OCI-LY1 (cell line): Measurements from ENCODE around the gene BLOC1S6.

ENCODE experiments used
- H2AFZ ChIP-seq: fragments of 200-600 bp; sonication (generic), shearing (Covaris generic); 2 replicates; pipeline ENCODE4 v1.6.0; 2014; ENCODE audit warnings: antibody characterized with exemption, mild to moderate bottlenecking, low read length
- H3F3A ChIP-seq: fragments of 200-600 bp; sonication (generic), shearing (Covaris generic); 2 replicates; pipeline ENCODE4 v1.6.0; 2014; ENCODE audit warnings: mild to moderate bottlenecking, antibody characterized with exemption, low read length, moderate library complexity; ENCODE audit not compliant: insufficient read depth
- H3K27ac ChIP-seq: fragments of 200-600 bp; sonication (generic); 2 replicates; pipeline ENCODE4 v1.5.1; 2014; ENCODE audit warnings: low read length, mixed run types, mild to moderate bottlenecking, low read depth; ENCODE audit not compliant: poor library complexity, severe bottlenecking
- H3K27me3 ChIP-seq: fragments of 200-600 bp; sonication (generic); 2 replicates; pipeline ENCODE4 v1.6.0; 2014; ENCODE audit warnings: antibody characterized with exemption, mild to moderate bottlenecking, low read length, moderate library complexity; ENCODE audit not compliant: insufficient read depth
- H3K36me3 ChIP-seq: fragments of 200-600 bp; sonication (generic); 2 replicates; pipeline ENCODE4 v1.6.1; 2014; ENCODE audit warnings: mild to moderate bottlenecking, antibody characterized with exemption, low read length, moderate library complexity, mixed read lengths; ENCODE audit not compliant: insufficient read depth
- H3K4me1 ChIP-seq: fragments of 200-600 bp; sonication (generic); 2 replicates; pipeline ENCODE4 v1.5.1; 2014; ENCODE audit warnings: mild to moderate bottlenecking, low read length, moderate library complexity; ENCODE audit not compliant: insufficient read depth, severe bottlenecking
- H3K4me2 ChIP-seq: fragments of 200-600 bp; sonication (generic), shearing (Covaris generic); 2 replicates; pipeline ENCODE4 v1.6.1; 2014; ENCODE audit warnings: low read length
- H3K4me3 ChIP-seq: fragments of 200-600 bp; sonication (generic); 2 replicates; pipeline ENCODE4 v1.5.1; 2014; ENCODE audit warnings: low read length, low read depth, mild to moderate bottlenecking, mixed read lengths; ENCODE audit not compliant: poor library complexity, severe bottlenecking
- H3K79me2 ChIP-seq: fragments of 200-600 bp; shearing (Covaris generic); 2 replicates; pipeline ENCODE4 v1.6.1; 2016; ENCODE audit warnings: mixed run types, low read length, mixed read lengths; ENCODE audit not compliant: insufficient read depth
- H3K9ac ChIP-seq: fragments of 200-600 bp; sonication (generic), shearing (Covaris generic); 2 replicates; pipeline ENCODE4 v1.6.1; 2014; ENCODE audit warnings: mild to moderate bottlenecking, low read length, mixed read lengths
- H3K9me2 ChIP-seq: fragments of 200-600 bp; sonication (generic), shearing (Covaris generic); 2 replicates; pipeline ENCODE4 v1.6.1; 2014; ENCODE audit warnings: low read depth, mild to moderate bottlenecking, low read length, mixed read lengths
- H3K9me3 ChIP-seq: fragments of 200-600 bp; shearing (Covaris generic); 2 replicates; pipeline ENCODE4 v1.6.1; 2014; ENCODE audit warnings: low read length, mixed read lengths
- H4K20me1 ChIP-seq: fragments of 200-600 bp; sonication (generic), shearing (Covaris generic); 2 replicates; pipeline ENCODE4 v1.6.0; 2016; ENCODE audit warnings: mild to moderate bottlenecking, low read length; ENCODE audit not compliant: insufficient read depth
- EZH2 ChIP-seq: fragments of 200-600 bp; sonication (generic), shearing (Covaris generic); IDR thresholded peaks from 2 replicates; pipeline ENCODE4 v1.8.0; 2017; ENCODE audit warnings: borderline replicate concordance, mixed run types, mild to moderate bottlenecking, antibody characterized with exemption, low read length, moderate library complexity, mixed read lengths
- TF ChIP-seq, protein P1 (sequence below): fragments of 200-600 bp; sonication (generic), shearing (Covaris generic); IDR thresholded peaks from 2 replicates; pipeline ENCODE4 v1.5.1; 2017; ENCODE audit warnings: mild to moderate bottlenecking, antibody characterized with exemption, low read length, moderate library complexity, mixed read lengths

BLOC1S6 gene

DNA sequence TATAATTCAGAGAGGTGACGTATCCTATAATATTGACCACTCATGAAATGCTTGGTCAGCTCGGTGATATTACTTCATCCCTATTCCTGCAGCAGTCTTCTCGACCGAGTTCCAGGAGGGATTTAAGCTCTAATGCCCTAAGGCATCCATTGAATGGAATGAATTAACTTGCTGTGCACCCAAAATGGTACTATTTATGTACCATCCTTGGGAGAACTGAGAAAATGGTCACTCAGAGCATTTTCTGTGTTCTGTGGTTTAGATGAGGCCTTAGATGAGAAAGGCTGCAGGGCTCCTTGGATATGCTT, 638 bp downstream of the BLOC1S6 start:
- peak overlapping the region; percentile 90 for H3K4me2 ChIP-seq
- no peaks in the 10 kb centered on the region for H3K27me3 ChIP-seq
- no peaks in the 10 kb centered on the region for H3K9me3 ChIP-seq
- TF ChIP-seq EZH2: no peak
- peaks cover 34% of the 10 kb centered on the region for H3K79me2 ChIP-seq
- peaks cover 44% of the 10 kb centered on the region for H3K4me1 ChIP-seq
- H4K20me1 ChIP-seq: no peaks in the 10 kb centered on the region
- peak overlapping the region; percentile 76 for H3K9ac ChIP-seq
- H3K36me3 ChIP-seq: peaks cover 12% of the 10 kb centered on the region
- H2AFZ ChIP-seq: no peak overlapping the region
- H3K9me2 ChIP-seq: no peaks in the 10 kb centered on the region
- H3K4me3 ChIP-seq: peak overlapping the region; percentile 71
- peak overlapping the region; percentile 71 for H3K27ac ChIP-seq
- no peaks in the 10 kb centered on the region for H3F3A ChIP-seq

DNA sequence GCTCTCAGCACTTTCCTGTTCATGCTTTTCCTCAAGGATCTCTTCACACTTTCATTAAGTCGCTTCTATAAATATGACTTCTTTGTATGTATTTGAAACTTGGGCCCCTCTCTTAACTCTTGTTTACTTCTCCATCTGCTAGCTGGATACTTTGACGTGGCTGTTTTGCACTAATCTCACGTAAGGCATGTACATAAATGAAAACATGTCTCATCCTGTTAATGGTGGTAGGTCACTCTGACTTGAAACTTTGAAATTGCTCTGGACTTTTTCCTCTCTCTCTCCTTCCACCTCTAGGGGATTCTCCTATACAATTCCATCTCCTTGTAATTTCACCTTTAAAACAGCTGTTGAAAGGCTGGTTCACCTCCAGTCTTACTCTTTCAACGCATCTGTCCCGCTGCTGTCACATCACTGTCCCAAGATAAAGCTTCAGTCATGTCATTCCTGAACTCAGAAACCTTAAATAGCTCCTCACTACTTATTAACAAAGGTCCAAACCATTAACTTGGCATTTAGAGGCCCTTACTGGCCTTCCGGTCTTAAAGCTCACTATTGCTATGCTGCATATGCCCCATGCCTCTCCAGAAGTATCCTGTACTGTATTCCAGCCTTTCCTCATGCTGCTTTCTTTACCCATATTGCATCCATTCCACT, 1.2 kb downstream of the BLOC1S6 start:
- peak overlapping the region; percentile 90 for H3K4me2 ChIP-seq
- H3K4me3 ChIP-seq: peak overlapping the region; percentile 71
- no peaks in the 10 kb centered on the region for H3F3A ChIP-seq
- no peaks in the 10 kb centered on the region for H3K27me3 ChIP-seq
- H3K9me3 ChIP-seq: no peaks in the 10 kb centered on the region
- H3K4me1 ChIP-seq: peaks cover 44% of the 10 kb centered on the region
- H3K79me2 ChIP-seq: peaks cover 34% of the 10 kb centered on the region
- no peak overlapping the region for H2AFZ ChIP-seq
- H3K36me3 ChIP-seq: peaks cover 17% of the 10 kb centered on the region
- no peaks in the 10 kb centered on the region for H3K9me2 ChIP-seq
- H3K27ac ChIP-seq: peak overlapping the region; percentile 71
- TF ChIP-seq EZH2: no peak
- TF ChIP-seq, protein P1, sequence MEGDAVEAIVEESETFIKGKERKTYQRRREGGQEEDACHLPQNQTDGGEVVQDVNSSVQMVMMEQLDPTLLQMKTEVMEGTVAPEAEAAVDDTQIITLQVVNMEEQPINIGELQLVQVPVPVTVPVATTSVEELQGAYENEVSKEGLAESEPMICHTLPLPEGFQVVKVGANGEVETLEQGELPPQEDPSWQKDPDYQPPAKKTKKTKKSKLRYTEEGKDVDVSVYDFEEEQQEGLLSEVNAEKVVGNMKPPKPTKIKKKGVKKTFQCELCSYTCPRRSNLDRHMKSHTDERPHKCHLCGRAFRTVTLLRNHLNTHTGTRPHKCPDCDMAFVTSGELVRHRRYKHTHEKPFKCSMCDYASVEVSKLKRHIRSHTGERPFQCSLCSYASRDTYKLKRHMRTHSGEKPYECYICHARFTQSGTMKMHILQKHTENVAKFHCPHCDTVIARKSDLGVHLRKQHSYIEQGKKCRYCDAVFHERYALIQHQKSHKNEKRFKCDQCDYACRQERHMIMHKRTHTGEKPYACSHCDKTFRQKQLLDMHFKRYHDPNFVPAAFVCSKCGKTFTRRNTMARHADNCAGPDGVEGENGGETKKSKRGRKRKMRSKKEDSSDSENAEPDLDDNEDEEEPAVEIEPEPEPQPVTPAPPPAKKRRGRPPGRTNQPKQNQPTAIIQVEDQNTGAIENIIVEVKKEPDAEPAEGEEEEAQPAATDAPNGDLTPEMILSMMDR: no peak
- peak overlapping the region; percentile 76 for H3K9ac ChIP-seq
- H4K20me1 ChIP-seq: no peaks in the 10 kb centered on the region

DNA sequence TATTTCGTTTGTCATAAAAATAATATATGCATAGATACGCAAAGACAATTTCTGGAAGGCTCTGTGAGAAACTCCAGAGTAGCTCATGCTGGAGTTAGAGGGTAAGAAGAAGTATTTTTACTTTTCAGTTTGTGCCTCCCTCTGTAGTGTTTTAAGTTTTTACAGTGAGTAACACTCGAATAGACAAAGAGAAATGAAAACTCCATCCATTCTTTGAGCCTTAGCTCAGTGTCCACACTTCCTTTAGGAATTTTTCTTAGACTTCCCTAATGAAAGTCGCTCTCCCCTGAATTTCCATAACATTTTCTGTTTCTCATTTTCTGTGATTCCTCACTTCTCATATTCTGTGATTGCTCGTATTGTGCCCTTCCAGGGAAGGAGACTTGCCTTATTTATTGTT, 2.1 kb downstream of the BLOC1S6 start:
- Histone ChIP-seq H3K9me2 (no peaks in the 10 kb centered on the region), H3K36me3 (peaks cover 24% of the 10 kb centered on the region), H3K4me2 (peak overlapping the region; percentile 90), H3K9ac (peak overlapping the region; percentile 76; the same call in 1 of the 2 replicates), H2AFZ (no peak overlapping the region), H3K9me3 (no peaks in the 10 kb centered on the region), H3K4me1 (peaks cover 44% of the 10 kb centered on the region), H3K27ac (no peak overlapping the region), H3K79me2 (peaks cover 34% of the 10 kb centered on the region), H3F3A (no peaks in the 10 kb centered on the region), H3K27me3 (no peaks in the 10 kb centered on the region), H3K4me3 (peak overlapping the region; percentile 71), H4K20me1 (no peaks in the 10 kb centered on the region)
- TF ChIP-seq EZH2: no peak
- TF ChIP-seq, protein P1: no peak

DNA sequence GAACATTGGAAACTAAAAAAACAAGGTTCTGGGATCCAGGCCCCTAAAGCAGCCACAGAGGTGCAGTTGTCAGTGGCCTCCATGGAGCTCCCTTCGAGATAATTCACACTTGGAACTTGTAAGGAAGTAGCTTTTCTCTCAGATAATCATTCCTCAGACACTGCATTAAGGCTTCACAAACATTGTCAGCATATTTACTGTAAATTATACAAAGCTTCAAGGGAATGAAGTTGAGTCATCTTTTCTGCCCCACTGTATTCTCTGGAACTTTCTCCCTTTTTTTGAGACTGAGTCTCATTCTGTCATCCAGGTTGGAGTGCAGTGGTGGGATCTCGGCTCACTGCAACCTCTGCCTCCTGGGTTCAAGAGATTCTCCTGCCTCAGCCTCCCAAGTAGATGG, 7.1 kb downstream of the BLOC1S6 start:
- Histone ChIP-seq H3K9me2 (no peaks in the 10 kb centered on the region), H4K20me1 (no peaks in the 10 kb centered on the region), H3K79me2 (peaks cover 17% of the 10 kb centered on the region)

More for the DNA sequence above, 7.1 kb downstream of the BLOC1S6 start:
- Histone ChIP-seq H3K27ac (no peak overlapping the region), H3K4me1 (peaks cover 18% of the 10 kb centered on the region), H3K9me3 (peaks cover 5% of the 10 kb centered on the region; the same call in 1 of the 2 replicates), H3K4me2 (no peak overlapping the region), H3K9ac (no peak overlapping the region), H3K27me3 (no peaks in the 10 kb centered on the region), H2AFZ (no peak overlapping the region), H3K4me3 (no peak overlapping the region), H3K36me3 (peaks cover 58% of the 10 kb centered on the region), H3F3A (no peaks in the 10 kb centered on the region)
- TF ChIP-seq EZH2: no peak
- TF ChIP-seq, protein P1: no peak
